H1 (cell line): Measurements from ENCODE around the gene NCOA5. TPM values are rescaled to one million over a fixed set of nuclear protein-coding genes. Genes with fewer than 3 reads are reported as not detected.

Source experiments
- CTCF ChIA-PET: fragments of 300-600 bp; sonication (Branson Sonifier 250); formaldehyde crosslinking; loops from one replicate; lab custom pipeline; 2021; ENCODE audit not compliant: partially characterized antibody; lab: Charles Lee
- POLR2A ChIA-PET: fragments of 300-600 bp; sonication (Branson Sonifier 250); formaldehyde crosslinking; loops from one replicate; lab custom pipeline; 2021; ENCODE audit warnings: inconsistent platforms; ENCODE audit not compliant: partially characterized antibody; lab: Charles Lee
- DNase-seq, 2 experiments: peaks; one replicate each; pipeline versions ENCODE4 v3.0.0 to v3.0.0-alpha.2; 2010 to 2022; ENCODE audit warnings: low spot score in 2 of 2, low read depth in 1 of 2, mixed read lengths in 1 of 2
- FAIRE-seq: peaks from 2 replicates; lab custom pipeline; 2011; peaks lifted over from hg19 to GRCh38; lab: Jason Lieb, UNC
- H2AFZ ChIP-seq: 2 replicates; pipeline ENCODE4 v1.8.1; 2012; ENCODE audit warnings: low read length, inconsistent platforms
- H2AK5ac ChIP-seq: 2 replicates; pipeline ENCODE4 v1.6.1; 2013; ENCODE audit warnings: low read depth, low read length
- H2BK120ac ChIP-seq: replicated peaks from 2 replicates; pipeline ENCODE3; 2013; ENCODE audit warnings: low read depth, low read length, inconsistent platforms
- H2BK12ac ChIP-seq: 2 replicates; pipeline ENCODE4 v1.6.1; 2013; ENCODE audit warnings: low read depth, low read length
- H2BK15ac ChIP-seq: 2 replicates; pipeline ENCODE4 v1.6.1; 2013; ENCODE audit warnings: low read length
- H2BK20ac ChIP-seq: 2 replicates; pipeline ENCODE4 v1.6.1; 2013; ENCODE audit warnings: low read length
- H2BK5ac ChIP-seq: 2 replicates; pipeline ENCODE4 v1.6.1; 2013; ENCODE audit warnings: low read depth, low read length
- H3K14ac ChIP-seq: 2 replicates; pipeline ENCODE4 v1.6.1; 2013; ENCODE audit warnings: inconsistent platforms; ENCODE audit not compliant: insufficient read length
- H3K18ac ChIP-seq: 2 replicates; pipeline ENCODE4 v1.6.1; 2013; ENCODE audit warnings: low read length; ENCODE audit errors: extremely low read depth
- H3K23ac ChIP-seq: 2 replicates; pipeline ENCODE4 v1.6.1; 2013; ENCODE audit warnings: inconsistent platforms; ENCODE audit not compliant: insufficient read length
- H3K23me2 ChIP-seq: 2 replicates; pipeline ENCODE4 v1.6.1; 2013; ENCODE audit warnings: low read depth, low read length
- H3K27ac ChIP-seq: 2 replicates; pipeline ENCODE4 v1.6.1; 2011; ENCODE audit warnings: low read depth, low read length, inconsistent platforms
- H3K27me3 ChIP-seq, 4 experiments: replicated peaks in 1 of 4; 1 replicate in 1 of 4; 2 replicates in 3 of 4; pipeline versions ENCODE4 v1.6.1 to v1.8.1; 2011 to 2013; ENCODE audit warnings: low read length in 3 of 4, mild to moderate bottlenecking in 3 of 4, inconsistent platforms in 2 of 4, mixed read lengths in 2 of 4, moderate library complexity in 1 of 4; ENCODE audit not compliant: control insufficient read depth in 3 of 4, insufficient read depth in 3 of 4; ENCODE audit errors: extremely low read depth in 1 of 4
- H3K36me3 ChIP-seq, 4 experiments: 2 replicates each; pipeline versions ENCODE4 v1.6.1 to v1.8.1; 2011 to 2013; ENCODE audit warnings: mild to moderate bottlenecking in 4 of 4, low read length in 3 of 4, moderate library complexity in 2 of 4, control low read depth in 1 of 4, inconsistent platforms in 1 of 4; ENCODE audit not compliant: insufficient read depth in 4 of 4, control insufficient read depth in 2 of 4
- H3K4ac ChIP-seq: replicated peaks from 2 replicates; pipeline ENCODE3; 2013; ENCODE audit warnings: low read length, low read depth, mixed read lengths, inconsistent platforms; ENCODE audit not compliant: insufficient read length
- H3K4me1 ChIP-seq, 4 experiments: replicated peaks in 1 of 4; 1 replicate in 1 of 4; 2 replicates in 3 of 4; pipeline versions ENCODE4 v1.6.1 to v1.8.1; 2011 to 2013; ENCODE audit warnings: low read length in 3 of 4, inconsistent platforms in 2 of 4, mixed read lengths in 1 of 4; ENCODE audit not compliant: insufficient read depth in 4 of 4, control insufficient read depth in 3 of 4
- H3K4me2 ChIP-seq, 2 experiments: 2 replicates each; pipeline versions ENCODE4 v1.6.1 to v1.8.1; 2011 to 2013; ENCODE audit warnings: low read depth in 2 of 2, low read length in 2 of 2, control low read depth in 1 of 2, inconsistent platforms in 1 of 2, mild to moderate bottlenecking in 1 of 2; ENCODE audit not compliant: insufficient read depth in 1 of 2
- H3K4me3 ChIP-seq, 4 experiments: fragments of 200-600, 300-600 bp in 1 of 4; sonication (generic), shearing (Covaris generic), sonication (Bioruptor Twin) in 1 of 4; 2 replicates each; pipeline versions ENCODE4 v1.5.1 to v1.8.1; 2011 to 2016; ENCODE audit warnings: low read length in 4 of 4, low read depth in 3 of 4, control low read depth in 2 of 4, inconsistent platforms in 2 of 4, mild to moderate bottlenecking in 2 of 4, mixed read lengths in 1 of 4, moderate library complexity in 1 of 4; ENCODE audit not compliant: insufficient read depth in 2 of 4; ENCODE audit errors: extremely low read depth in 1 of 4
- H3K56ac ChIP-seq: replicated peaks from 2 replicates; pipeline ENCODE3; 2013; ENCODE audit warnings: low read depth, mild to moderate bottlenecking, mixed read lengths, low read length, inconsistent platforms; ENCODE audit not compliant: insufficient read length
- H3K79me1 ChIP-seq: 2 replicates; pipeline ENCODE4 v1.6.1; 2013; ENCODE audit warnings: low read depth, low read length, control low read depth
- H3K79me2 ChIP-seq, 2 experiments: 2 replicates each; pipeline versions ENCODE4 v1.6.1 to v1.8.1; 2012 to 2013; ENCODE audit warnings: low read length in 2 of 2, mild to moderate bottlenecking in 2 of 2, inconsistent platforms in 1 of 2; ENCODE audit not compliant: insufficient read depth in 2 of 2, control insufficient read depth in 1 of 2
- H3K9ac ChIP-seq, 4 experiments: replicated peaks in 1 of 4; 1 replicate in 1 of 4; 2 replicates in 3 of 4; pipeline versions ENCODE4 v1.6.1 to v1.8.1; 2011 to 2013; ENCODE audit warnings: low read depth in 3 of 4, low read length in 3 of 4, control low read depth in 2 of 4, mild to moderate bottlenecking in 2 of 4, moderate library complexity in 2 of 4, inconsistent platforms in 1 of 4; ENCODE audit errors: extremely low read depth in 1 of 4
- H3K9me3 ChIP-seq, 2 experiments: 2 replicates each; pipeline versions ENCODE4 v1.6.1 to v1.8.1; 2012 to 2013; ENCODE audit warnings: mild to moderate bottlenecking in 2 of 2, moderate library complexity in 2 of 2, control low read depth in 1 of 2, inconsistent platforms in 1 of 2, low read depth in 1 of 2, low read length in 1 of 2, mixed read lengths in 1 of 2; ENCODE audit not compliant: insufficient read depth in 2 of 2
- H4K20me1 ChIP-seq, 2 experiments: replicated peaks in 1 of 2; 2 replicates each; pipeline versions ENCODE3 to v1.8.1; 2011 to 2013; ENCODE audit warnings: inconsistent platforms in 2 of 2, low read length in 2 of 2, mild to moderate bottlenecking in 1 of 2; ENCODE audit not compliant: insufficient read depth in 2 of 2, control insufficient read depth in 1 of 2
- H4K5ac ChIP-seq: 2 replicates; pipeline ENCODE4 v1.6.1; 2013; ENCODE audit warnings: low read length, low read depth, mixed read lengths, inconsistent platforms; ENCODE audit not compliant: insufficient read length
- H4K8ac ChIP-seq: 2 replicates; pipeline ENCODE4 v1.8.0; 2013; ENCODE audit warnings: mild to moderate bottlenecking, moderate library complexity, low read length, inconsistent platforms; ENCODE audit not compliant: insufficient read depth; ENCODE audit errors: extremely low read depth
- H4K91ac ChIP-seq: replicated peaks from 2 replicates; pipeline ENCODE3; 2013; ENCODE audit warnings: low read length, mixed read lengths, inconsistent platforms; ENCODE audit not compliant: insufficient read length
- ASH2L ChIP-seq: fragments of 200-600, 300-600 bp; sonication (generic); IDR thresholded peaks from one replicate; pipeline ENCODE4 v1.7.1; 2017; ENCODE audit warnings: low read length
- CBX5 ChIP-seq: fragments of 300-800, 300-1000 bp; sonication (generic); IDR thresholded peaks from 2 replicates; pipeline ENCODE4 v1.7.1; 2016; ENCODE audit warnings: antibody characterized with exemption, low read length, low read depth
- CBX8 ChIP-seq: fragments of 300-800, 300-1000 bp; sonication (generic); IDR thresholded peaks from 2 replicates; pipeline ENCODE4 v1.7.1; 2016; ENCODE audit warnings: low read depth, low read length, borderline replicate concordance
- CHD1 ChIP-seq: IDR thresholded peaks from 2 replicates; pipeline ENCODE4 v1.6.1; 2012; ENCODE audit warnings: low read depth, low read length, improper control_type of control experiment
- CHD2 ChIP-seq: IDR thresholded peaks from 2 replicates; pipeline ENCODE4 v1.6.1; 2012; ENCODE audit warnings: low read length, improper control_type of control experiment
- EP300 ChIP-seq, 2 experiments: IDR thresholded peaks; 1 replicate in 1 of 2; 2 replicates in 1 of 2; pipeline ENCODE4 v1.6.1; 2011 to 2012; ENCODE audit warnings: low read depth in 2 of 2, low read length in 2 of 2, mild to moderate bottlenecking in 2 of 2, borderline replicate concordance in 1 of 2, inconsistent platforms in 1 of 2, moderate library complexity in 1 of 2
- EZH2 ChIP-seq: fragments of 200-600 bp; sonication (generic); IDR thresholded peaks from 2 replicates; pipeline ENCODE4 v1.7.1; 2012; ENCODE audit warnings: low read depth, mild to moderate bottlenecking, moderate library complexity, low read length, inconsistent platforms; ENCODE audit not compliant: severe bottlenecking
- KDM4A ChIP-seq: IDR thresholded peaks from one replicate; pipeline ENCODE4 v1.7.1; 2012; ENCODE audit warnings: low read depth, mild to moderate bottlenecking, moderate library complexity, low read length, inconsistent platforms; ENCODE audit not compliant: severe bottlenecking
- NRF1 ChIP-seq: IDR thresholded peaks from 2 replicates; pipeline ENCODE4 v1.6.1; 2011; ENCODE audit warnings: mild to moderate bottlenecking, low read depth, low read length, improper control_type of control experiment
- POLR2A ChIP-seq, 2 experiments: IDR thresholded peaks; 1 replicate in 1 of 2; 2 replicates in 1 of 2; pipeline ENCODE4 v1.6.1; 2011; ENCODE audit warnings: low read depth in 2 of 2, low read length in 2 of 2, mild to moderate bottlenecking in 2 of 2; ENCODE audit errors: control extremely low read depth in 1 of 2
- SAP30 ChIP-seq: fragments of 300-600 bp; sonication (generic); IDR thresholded peaks from 2 replicates; pipeline ENCODE4 v1.7.1; 2012; ENCODE audit warnings: low read length, moderate library complexity, mild to moderate bottlenecking, inconsistent platforms; ENCODE audit not compliant: insufficient read depth, insufficient replicate concordance
- SP1 ChIP-seq: IDR thresholded peaks from 2 replicates; pipeline ENCODE4 v1.6.1; 2011; ENCODE audit warnings: low read depth, low read length
- SP4 ChIP-seq: IDR thresholded peaks from 2 replicates; pipeline ENCODE4 v1.6.1; 2012; ENCODE audit warnings: low read length, inconsistent platforms
- TEAD4 ChIP-seq: IDR thresholded peaks from 2 replicates; pipeline ENCODE4 v1.6.1; 2012; ENCODE audit warnings: low read depth, low read length, inconsistent platforms, mixed read lengths
- WGBS, 2 experiments: shearing (Covaris generic) in 1 of 2; methylation state at CpG; one replicate each; pipeline versions ENCODE4 v1.1.6 to v1.1.7; 2013 to 2015; ENCODE audit warnings: low lambda C conversion rate in 2 of 2, mixed read lengths in 2 of 2, inconsistent platforms in 1 of 2, low coverage in 1 of 2, missing lambda C conversion rate in 1 of 2; ENCODE audit not compliant: insufficient replicate concordance in 2 of 2, insufficient coverage in 1 of 2, insufficient read length in 1 of 2; ENCODE audit errors: extremely low coverage in 1 of 2, missing lambda C conversion rate in 1 of 2; 5-methylcytosine and 5-hydroxymethylcytosine counted together
- polyA plus RNA-seq, 7 experiments: library from polyadenylated mRNA; depleted of rRNA in 3 of 7; stranded (reverse) in 5 of 7; unstranded in 2 of 7; fragments of >200 nt in 5 of 7; fragments of 200-250 nt in 2 of 7; gene quantifications; 1 replicate in 5 of 7; 2 replicates in 1 of 7; 4 replicates in 1 of 7; pipeline versions ENCODE4 v1.2.1 to v1.2.3, GENCODE V29; 2011 to 2013; ENCODE audit warnings: missing spikeins in 2 of 7, mixed read lengths in 2 of 7
- total RNA-seq: library from RNA; stranded (reverse); fragmentation: NEBNext Ultra II Directional; extraction: Animal tissue kit (Norgen Biotek cat#: 25700); gene quantifications from 2 replicates; pipeline ENCODE4 v1.2.1, GENCODE V29; 2021

NCOA5 gene
- total and polyA plus RNA-seq, 2 of the 8 experiments (the other 6 are each of a cell fraction or from before 2014, with no cell fraction given), result 20.4 to 29.0 TPM

GRCh38 chr20:46062151-46062550 lies 27.6 kb downstream of the NCOA5 start:
- Histone ChIP-seq H3K23ac (no peak overlapping the region), H3K4me2 (no peak overlapping the region), H2BK5ac (no peak overlapping the region), H3K36me3 (peaks cover 38 to 52% (median 48%) of the 10 kb centered on the region in 4 experiments), H3K79me1 (no peaks in the 10 kb centered on the region), H4K8ac (no peak overlapping the region), H3K23me2 (peaks cover 10% of the 10 kb centered on the region; the same call in 1 of the 2 replicates), H3K9ac (no peak overlapping the region), H3K27ac (no peak overlapping the region), H2BK12ac (no peak overlapping the region), H3K4ac (no peak overlapping the region), H2BK20ac (no peak overlapping the region), H4K91ac (no peak overlapping the region), H3K18ac (no peak overlapping the region), H2BK15ac (no peak overlapping the region), H3K27me3 (peaks cover 4 to 19% (median 15%) of the 10 kb centered on the region in 4 experiments), H2AK5ac (no peak overlapping the region), H3K79me2 (no peaks in the 10 kb centered on the region), H3K4me1 (peaks cover 0 to 14% (median 12%) of the 10 kb centered on the region in 4 experiments; a peak in 6 of 7 replicates), H4K20me1 (peaks cover 10 to 21% of the 10 kb centered on the region in 2 experiments), H3K4me3 (no peak overlapping the region), H3K56ac (no peak overlapping the region), H4K5ac (no peak overlapping the region), H3K14ac (no peak overlapping the region), H2BK120ac (no peak overlapping the region), H3K9me3 (no peaks in the 10 kb centered on the region), H2AFZ (no peak overlapping the region)
- FAIRE-seq (no peak), DNase-seq (peak in 1 of 2 experiments; percentile 20)
- ChIA-PET CTCF (interaction anchor here (0.6 to 3.1 kb wide), 4 partner anchors 39 to 51 kb away, joined by 3 to 15 read pairs (median 6); no protein-coding TSS in a partner anchor), POLR2A (interaction anchor here (2.3 kb wide), 1 partner anchor 11 kb away, joined by 7 read pairs; no protein-coding TSS in a partner anchor)
- 98% methylated on average over 4 of the region's 4 CpGs; no CpG with 5 or more reads in 1 of the 2 experiments for WGBS, 2 experiments
- TF ChIP-seq NRF1 (no peak), SP4 (no peak), CHD1 (no peak), TEAD4 (no peak), KDM4A (no peak), SP1 (no peak), EP300 (IDR thresholded peaks at IDR 0.05; ENCODE audit: borderline replicate concordance in 1 of 2, low read depth in 2 of 2, low read length in 2 of 2) (no peak), CHD2 (no peak), POLR2A (IDR thresholded peaks at IDR 0.05; ENCODE audit: control extremely low read depth in 1 of 2, low read depth in 2 of 2, low read length in 2 of 2) (no peak), ASH2L (no peak), EZH2 (no peak), SAP30 (no peak), CBX5 (no peak), CBX8 (no peak)
